Ishikawa (cell line): ENCODE measurements around the gene KCNE3.

Experiments used
- RAD21 ChIP-seq: IDR thresholded peaks from 2 replicates; pipeline ENCODE4 v1.6.1; 2012; ENCODE audit warnings: low read depth
- TAF1 ChIP-seq: IDR thresholded peaks from 2 replicates; pipeline ENCODE4 v1.6.1; 2012; ENCODE audit warnings: low read depth, mild to moderate bottlenecking
- TCF12 ChIP-seq: IDR thresholded peaks from 2 replicates; pipeline ENCODE4 v1.6.1; 2012; ENCODE audit warnings: low read depth
- YY1 ChIP-seq: IDR thresholded peaks from 2 replicates; pipeline ENCODE4 v1.6.1; 2012; ENCODE audit warnings: low read depth
- TF ChIP-seq, protein P1 (sequence below): IDR thresholded peaks from 2 replicates; pipeline ENCODE4 v1.6.1; 2012; ENCODE audit warnings: low read depth, mild to moderate bottlenecking
- TF ChIP-seq, protein P2 (sequence below): IDR thresholded peaks from 2 replicates; pipeline ENCODE4 v1.6.1; 2012

DNA sequence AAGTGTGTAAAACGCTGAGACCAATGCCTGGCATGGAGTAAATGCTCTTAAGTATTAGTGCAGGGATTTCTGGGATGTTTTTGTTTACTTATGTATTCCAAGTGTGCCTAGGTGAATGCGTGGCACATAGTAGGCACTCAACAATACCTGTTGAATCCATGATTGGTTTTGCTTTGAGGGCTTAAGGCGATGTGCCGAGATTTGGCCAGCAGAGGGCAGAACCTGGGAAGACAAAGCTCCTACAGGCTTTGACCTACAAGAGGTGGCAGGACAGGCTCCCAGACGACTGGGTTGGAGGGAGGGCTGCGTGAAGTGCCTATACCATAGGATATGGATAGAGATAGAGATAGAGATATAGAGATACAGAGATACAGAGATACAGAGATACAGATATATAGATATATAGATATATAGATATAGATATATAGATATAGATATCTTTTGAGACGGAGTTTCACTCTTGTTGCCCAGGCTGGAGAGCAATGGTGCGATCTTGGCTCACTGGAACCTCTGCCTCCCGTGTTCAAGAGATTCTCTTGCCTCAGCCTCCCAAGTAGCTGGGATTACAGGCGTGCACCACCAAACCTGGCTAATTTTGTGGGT is 13.9 kb downstream of the KCNE3 start:
- no peak for TF ChIP-seq YY1
- TF ChIP-seq, protein P1, sequence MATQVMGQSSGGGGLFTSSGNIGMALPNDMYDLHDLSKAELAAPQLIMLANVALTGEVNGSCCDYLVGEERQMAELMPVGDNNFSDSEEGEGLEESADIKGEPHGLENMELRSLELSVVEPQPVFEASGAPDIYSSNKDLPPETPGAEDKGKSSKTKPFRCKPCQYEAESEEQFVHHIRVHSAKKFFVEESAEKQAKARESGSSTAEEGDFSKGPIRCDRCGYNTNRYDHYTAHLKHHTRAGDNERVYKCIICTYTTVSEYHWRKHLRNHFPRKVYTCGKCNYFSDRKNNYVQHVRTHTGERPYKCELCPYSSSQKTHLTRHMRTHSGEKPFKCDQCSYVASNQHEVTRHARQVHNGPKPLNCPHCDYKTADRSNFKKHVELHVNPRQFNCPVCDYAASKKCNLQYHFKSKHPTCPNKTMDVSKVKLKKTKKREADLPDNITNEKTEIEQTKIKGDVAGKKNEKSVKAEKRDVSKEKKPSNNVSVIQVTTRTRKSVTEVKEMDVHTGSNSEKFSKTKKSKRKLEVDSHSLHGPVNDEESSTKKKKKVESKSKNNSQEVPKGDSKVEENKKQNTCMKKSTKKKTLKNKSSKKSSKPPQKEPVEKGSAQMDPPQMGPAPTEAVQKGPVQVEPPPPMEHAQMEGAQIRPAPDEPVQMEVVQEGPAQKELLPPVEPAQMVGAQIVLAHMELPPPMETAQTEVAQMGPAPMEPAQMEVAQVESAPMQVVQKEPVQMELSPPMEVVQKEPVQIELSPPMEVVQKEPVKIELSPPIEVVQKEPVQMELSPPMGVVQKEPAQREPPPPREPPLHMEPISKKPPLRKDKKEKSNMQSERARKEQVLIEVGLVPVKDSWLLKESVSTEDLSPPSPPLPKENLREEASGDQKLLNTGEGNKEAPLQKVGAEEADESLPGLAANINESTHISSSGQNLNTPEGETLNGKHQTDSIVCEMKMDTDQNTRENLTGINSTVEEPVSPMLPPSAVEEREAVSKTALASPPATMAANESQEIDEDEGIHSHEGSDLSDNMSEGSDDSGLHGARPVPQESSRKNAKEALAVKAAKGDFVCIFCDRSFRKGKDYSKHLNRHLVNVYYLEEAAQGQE: no peak
- no peak for TF ChIP-seq TAF1
- peak; percentile 88 for TF ChIP-seq RAD21
- TF ChIP-seq TCF12: no peak
- TF ChIP-seq, protein P2, sequence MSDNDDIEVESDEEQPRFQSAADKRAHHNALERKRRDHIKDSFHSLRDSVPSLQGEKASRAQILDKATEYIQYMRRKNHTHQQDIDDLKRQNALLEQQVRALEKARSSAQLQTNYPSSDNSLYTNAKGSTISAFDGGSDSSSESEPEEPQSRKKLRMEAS: no peak
